Dermis microvascular lymphatic vessel endothelial cell (primary cell): ENCODE measurements around the gene TAAR6. TPM values are rescaled to one million over a fixed set of nuclear protein-coding genes. Genes with fewer than 3 reads are reported as not detected.
"Not testable (repeated sequence)": the region's sequence is repeated elsewhere in the genome, so short reads cannot be mapped to it uniquely, and the experiment has no call there.

Source experiments
- DNase-seq, 2 donors: peaks; one replicate each; pipeline versions ENCODE4 v3.0.0 to v3.0.0-alpha.2; 2010; ENCODE audit warnings: low read depth in 2 of 2
- total RNA-seq: library from RNA; depleted of rRNA; stranded (reverse); fragments of >200 nt; gene quantifications from 2 replicates; pipeline ENCODE4 v1.2.1, GENCODE V29; 2014

TAAR6 gene, protein sequence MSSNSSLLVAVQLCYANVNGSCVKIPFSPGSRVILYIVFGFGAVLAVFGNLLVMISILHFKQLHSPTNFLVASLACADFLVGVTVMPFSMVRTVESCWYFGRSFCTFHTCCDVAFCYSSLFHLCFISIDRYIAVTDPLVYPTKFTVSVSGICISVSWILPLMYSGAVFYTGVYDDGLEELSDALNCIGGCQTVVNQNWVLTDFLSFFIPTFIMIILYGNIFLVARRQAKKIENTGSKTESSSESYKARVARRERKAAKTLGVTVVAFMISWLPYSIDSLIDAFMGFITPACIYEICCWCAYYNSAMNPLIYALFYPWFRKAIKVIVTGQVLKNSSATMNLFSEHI
- not detected in 2 replicates for total RNA-seq

DNA sequence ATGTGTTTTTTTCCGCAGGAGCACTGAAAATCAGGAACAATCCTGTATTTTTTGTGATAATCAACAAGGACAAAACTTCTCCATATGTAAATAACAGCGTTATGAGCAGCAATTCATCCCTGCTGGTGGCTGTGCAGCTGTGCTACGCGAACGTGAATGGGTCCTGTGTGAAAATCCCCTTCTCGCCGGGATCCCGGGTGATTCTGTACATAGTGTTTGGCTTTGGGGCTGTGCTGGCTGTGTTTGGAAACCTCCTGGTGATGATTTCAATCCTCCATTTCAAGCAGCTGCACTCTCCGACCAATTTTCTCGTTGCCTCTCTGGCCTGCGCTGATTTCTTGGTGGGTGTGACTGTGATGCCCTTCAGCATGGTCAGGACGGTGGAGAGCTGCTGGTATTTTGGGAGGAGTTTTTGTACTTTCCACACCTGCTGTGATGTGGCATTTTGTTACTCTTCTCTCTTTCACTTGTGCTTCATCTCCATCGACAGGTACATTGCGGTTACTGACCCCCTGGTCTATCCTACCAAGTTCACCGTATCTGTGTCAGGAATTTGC lies at the start of gene TAAR6:
TAAR6 (plus strand) TSS at position 102 of the 557 bp plus-strand sequence; CDS start at position 102, 0 bp downstream.
- DNase-seq = no peak

DNA sequence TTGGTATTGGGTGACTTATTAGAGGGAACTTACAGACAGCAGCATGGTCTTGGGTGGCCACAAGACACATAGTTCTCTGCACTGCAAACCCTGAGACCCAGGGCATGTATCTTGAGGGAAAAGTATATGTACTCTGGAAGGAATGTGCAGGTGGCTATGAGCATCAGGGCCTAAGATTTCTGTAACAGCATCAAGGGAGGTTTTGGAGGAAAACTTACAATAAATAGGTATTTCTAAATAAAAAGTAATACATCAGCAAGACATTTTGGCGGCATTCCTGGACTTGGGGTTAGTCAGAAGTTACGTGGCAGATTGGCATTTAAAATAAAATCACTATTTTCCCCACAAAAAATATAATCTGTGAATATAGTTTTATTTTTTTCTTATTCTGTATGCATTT lies 49.2 kb upstream of the TAAR6 start:
- DNase-seq = no peak

DNA sequence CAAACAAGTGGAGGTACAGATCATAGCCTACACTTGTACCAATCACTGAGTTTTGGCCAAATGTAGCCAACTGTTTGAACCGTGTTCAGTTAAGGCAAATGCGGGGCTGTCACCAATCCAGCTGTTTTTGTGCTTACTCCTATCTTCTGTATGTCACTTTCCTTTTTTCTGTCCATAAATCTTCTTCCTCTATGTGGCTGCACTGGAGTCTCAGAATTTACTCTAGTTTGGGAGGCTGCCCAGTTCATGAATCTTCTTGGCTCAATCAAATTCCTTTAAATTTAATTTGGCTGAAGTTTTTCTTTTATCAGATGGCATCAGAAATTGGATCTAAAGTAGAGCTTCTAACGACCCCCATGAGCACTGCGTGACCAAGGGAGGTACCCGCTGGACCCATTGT lies 45.5 kb upstream of the TAAR6 start:
- DNase-seq = no peak

GRCh38 chr6:132525866-132526265 lies 44.3 kb upstream of the TAAR6 start:
- no peak for DNase-seq

DNA sequence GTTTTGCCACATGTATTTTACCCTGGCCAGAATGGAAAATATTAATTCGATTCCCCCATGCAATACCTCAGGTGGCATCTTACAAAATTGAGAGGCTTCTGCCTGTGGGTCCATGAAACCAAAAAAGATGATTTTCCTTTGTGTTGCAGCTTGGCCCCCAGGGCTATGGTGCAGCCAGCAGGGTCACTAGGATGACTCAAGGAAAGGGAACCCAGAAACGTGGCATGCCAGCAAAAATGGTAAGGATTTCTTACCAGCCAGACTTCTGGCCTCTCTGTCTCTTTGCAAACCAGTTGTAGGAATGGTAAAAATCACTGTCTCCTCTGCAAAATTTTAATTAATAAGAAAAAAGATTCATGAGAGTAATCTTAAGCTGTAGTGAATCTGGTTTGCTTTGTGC lies 43.7 kb upstream of the TAAR6 start:
- no peak for DNase-seq

DNA sequence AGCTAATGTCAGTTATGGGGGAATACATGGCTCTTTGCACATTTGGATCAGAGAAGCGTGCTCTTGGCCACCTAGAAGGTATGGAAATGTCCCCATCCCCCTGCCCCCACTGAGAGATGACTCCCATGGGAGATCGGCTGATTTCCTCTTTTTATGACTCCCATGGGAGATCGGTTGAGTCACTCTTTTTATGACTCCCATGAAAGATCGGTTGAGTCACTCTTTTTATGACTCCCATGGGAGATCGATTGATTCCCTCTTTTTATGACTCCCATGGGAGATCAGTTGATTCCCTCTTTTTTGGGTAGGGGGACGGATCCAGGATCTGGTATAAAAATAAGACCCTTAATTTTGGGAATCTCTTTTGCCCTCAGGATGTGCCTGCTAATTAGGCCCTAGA lies 42.3 kb upstream of the TAAR6 start:
- DNase-seq = no peak

- DNase-seq = peak; percentile 54 to 77
Observed at GRCh38 chr6:132530293-132530974, 39.7 kb upstream of the TAAR6 start.

GRCh38 chr6:132534546-132534945 lies 35.6 kb upstream of the TAAR6 start:
- not testable (repeated sequence) for DNase-seq

DNA sequence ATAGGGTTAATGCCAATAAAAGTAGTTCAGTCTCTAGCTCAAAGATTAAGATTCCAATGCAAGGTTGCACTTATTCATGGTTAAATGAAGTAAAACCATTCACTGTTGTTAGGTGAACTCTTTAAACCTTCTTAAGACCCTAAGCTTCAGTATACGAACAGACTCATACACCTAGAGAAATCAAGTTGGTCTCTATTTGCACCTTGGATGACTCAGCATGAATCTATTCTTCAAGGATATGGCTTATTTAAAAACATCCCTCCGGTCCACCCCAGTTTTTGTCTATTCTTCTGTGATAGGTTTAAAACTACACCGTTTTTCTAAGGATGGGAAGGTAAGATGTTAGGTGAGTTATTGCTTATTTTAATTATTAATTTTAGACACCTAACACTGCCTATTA lies 33.0 kb upstream of the TAAR6 start:
- no peak for DNase-seq

DNA sequence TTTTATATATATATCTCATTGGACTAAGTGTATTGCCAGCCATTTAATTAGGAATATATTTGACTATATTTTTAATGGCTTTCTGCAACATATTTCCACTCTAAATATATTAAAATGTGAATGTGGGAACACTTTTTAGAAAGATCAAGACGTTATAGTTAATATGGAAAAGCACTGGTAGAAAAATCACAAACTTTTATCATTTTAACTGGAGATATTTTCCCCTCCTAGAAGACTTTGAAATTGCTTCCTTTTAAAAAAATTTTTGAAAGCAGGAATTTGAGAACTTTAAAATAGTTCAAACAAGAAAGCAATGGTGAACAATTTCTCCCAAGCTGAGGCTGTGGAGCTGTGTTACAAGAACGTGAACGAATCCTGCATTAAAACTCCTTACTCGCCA lies 32.1 kb upstream of the TAAR6 start, which contains the start of gene TAAR9:
TAAR9 (plus strand) TSS at position 301 of the 400 bp plus-strand sequence; CDS start at position 314, 13 bp downstream.
- DNase-seq = no peak

DNA sequence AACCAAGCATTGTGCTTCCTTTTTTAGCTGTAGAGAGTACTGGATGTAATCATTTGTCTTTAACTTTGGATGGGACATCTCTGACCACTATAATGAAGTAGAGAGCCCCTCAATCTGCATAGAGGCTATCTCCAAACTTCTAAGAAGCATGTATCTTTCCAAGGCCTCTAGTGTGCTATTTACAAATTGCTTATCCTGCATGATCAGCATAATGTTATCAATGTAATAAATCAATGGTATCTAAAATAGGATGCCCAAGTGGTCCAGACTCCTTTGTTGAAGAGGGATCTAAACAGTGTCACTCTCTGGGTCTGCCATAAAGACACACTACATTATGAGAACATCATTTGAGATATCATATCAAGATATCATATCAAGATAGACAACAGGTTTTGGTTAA lies 25.3 kb upstream of the TAAR6 start:
- no peak for DNase-seq

- no peak for DNase-seq
Observed at GRCh38 chr6:132548746-132549463, 21.2 kb upstream of the TAAR6 start.

- DNase-seq = no peak
Observed at GRCh38 chr6:132551214-132551613, 18.9 kb upstream of the TAAR6 start.

DNA sequence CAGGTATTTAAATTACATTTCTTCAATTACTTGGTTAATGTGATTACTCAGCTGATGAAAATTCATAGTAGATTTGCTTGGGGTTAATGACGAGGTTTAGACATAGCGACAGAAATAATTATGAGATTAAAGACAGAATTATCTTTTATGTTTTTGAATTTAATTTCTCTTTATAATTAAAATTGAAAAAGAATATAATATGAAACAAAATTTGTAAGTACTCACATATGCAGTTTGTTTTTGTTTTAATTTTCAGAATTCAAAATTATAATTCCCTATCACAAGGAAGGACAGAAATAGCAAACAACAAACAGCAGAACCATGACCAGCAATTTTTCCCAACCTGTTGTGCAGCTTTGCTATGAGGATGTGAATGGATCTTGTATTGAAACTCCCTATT lies 17.8 kb upstream of the TAAR6 start, which contains the start of gene TAAR8:
TAAR8 (plus strand) TSS at position 301 of the 400 bp plus-strand sequence; CDS start at position 322, 21 bp downstream.
- DNase-seq = no peak

- not testable (repeated sequence) for DNase-seq
Observed at GRCh38 chr6:132560087-132560486, 10.0 kb upstream of the TAAR6 start.

GRCh38 chr6:132566404-132566803 lies 3.7 kb upstream of the TAAR6 start:
- DNase-seq = no peak

- no peak for DNase-seq
Observed at GRCh38 chr6:132567566-132567965, 2.6 kb upstream of the TAAR6 start.

DNA sequence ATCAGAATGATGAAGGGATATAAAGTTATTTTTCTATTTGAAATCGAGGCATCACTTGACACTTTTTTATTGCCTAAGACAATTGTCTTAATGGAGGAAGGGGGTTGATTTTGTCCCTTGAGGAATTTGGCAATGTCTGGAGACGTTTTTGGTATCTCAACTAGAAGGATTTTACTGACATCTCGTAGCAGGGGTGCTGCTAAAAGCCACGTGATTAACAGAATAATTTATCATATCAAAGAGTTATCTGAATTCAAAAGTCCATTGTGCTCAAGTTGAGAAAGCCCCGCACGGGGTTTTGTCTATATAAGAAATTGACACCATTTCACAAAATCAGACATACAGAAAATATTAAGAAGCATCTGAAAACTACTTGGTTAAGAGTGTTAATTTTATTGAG lies 1.5 kb upstream of the TAAR6 start:
- DNase-seq = no peak

- no peak for DNase-seq
Observed at GRCh38 chr6:132569170-132569569, 952 bp upstream of the TAAR6 start.

DNA sequence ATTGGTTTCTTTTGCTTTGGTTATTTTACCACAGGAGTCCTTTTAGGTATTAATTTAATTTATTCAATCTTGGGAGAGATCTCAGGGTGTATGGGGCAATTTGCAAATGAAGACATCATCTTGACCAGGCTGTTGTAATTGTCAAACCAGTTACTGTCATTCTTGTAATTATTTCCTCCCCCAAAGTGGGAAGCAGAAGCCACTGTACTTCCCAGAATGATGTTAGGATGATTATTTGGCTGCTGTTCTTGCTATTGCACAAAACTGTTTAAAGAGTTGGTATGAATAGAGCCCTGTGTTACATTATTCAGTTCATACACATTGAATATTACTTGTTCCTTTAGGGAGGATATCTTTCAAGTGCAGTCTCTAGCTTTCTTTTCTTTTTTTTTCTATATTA lies 1.7 kb downstream of the TAAR6 start:
- DNase-seq = no peak

DNA sequence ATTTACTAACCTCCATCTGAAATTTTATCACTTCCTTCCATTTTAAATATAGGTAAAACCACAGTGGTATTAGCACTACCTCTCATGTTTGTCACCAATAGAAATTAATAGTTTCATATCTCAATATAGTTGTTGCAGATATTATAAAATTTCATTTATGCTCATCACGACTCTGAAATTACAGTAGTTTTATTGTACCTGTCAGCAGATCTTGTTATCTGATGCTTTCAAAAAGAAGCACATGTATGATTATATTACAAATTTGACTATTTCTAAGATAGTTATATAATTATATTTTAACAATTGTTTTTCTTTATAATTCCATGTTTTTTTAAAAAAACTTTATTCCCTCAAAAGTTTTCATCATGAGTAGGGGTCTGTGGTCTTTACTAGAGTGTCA lies 14.6 kb downstream of the TAAR6 start:
- no peak for DNase-seq

DNA sequence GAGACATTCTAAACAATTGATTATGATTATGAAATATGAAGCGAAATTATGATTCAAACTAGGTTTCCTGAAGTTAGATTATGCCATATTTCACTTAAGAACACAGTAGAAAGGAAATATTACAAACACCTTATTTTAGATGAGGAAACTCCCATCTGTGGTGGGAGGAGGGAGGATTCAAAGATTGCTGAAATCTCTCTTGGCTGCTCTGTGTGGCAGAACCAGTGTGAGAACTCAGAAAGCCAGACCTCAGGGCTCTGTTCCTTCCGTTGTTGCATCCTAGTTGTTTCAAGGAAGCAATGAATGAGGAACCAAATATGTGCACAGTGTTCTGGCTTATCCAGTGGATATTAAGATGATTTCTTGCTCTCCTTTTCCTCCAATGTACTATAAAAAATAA lies 17.3 kb downstream of the TAAR6 start:
- DNase-seq = no peak
